CD4-positive, alpha-beta T cell treated with Interleukin-17A for 4 hours (primary cell): Measurements from ENCODE around the gene FPR1.

Experiments
- DNase-seq: peaks from one replicate; pipeline ENCODE4 v3.0.0-alpha.2; 2020; ENCODE audit warnings: mixed read lengths

Gene FPR1

GRCh38 chr19:51735759-51736449, 15.8 kb downstream of the FPR1 start:
- no peak for DNase-seq

GRCh38 chr19:51733742-51734522, 17.7 kb downstream of the FPR1 start:
- no peak for DNase-seq

GRCh38 chr19:51729781-51730180, 21.9 kb downstream of the FPR1 start:
- no peak for DNase-seq

GRCh38 chr19:51727349-51727880, 24.3 kb downstream of the FPR1 start:
- no peak for DNase-seq

- no peak for DNase-seq
These were observed 25.6 kb downstream of the FPR1 start for GRCh38 chr19:51726049-51726448.

GRCh38 chr19:51724543-51724942, 27.1 kb downstream of the FPR1 start:
- no peak for DNase-seq

- DNase-seq: no peak
These were observed 29.2 kb downstream of the FPR1 start for GRCh38 chr19:51722492-51722891.

GRCh38 chr19:51721905-51722304, 29.8 kb downstream of the FPR1 start:
- DNase-seq: no peak

- DNase-seq: no peak
These were observed 32.3 kb downstream of the FPR1 start for GRCh38 chr19:51719251-51719988.

- no peak for DNase-seq
These were observed 34.8 kb downstream of the FPR1 start for GRCh38 chr19:51716925-51717324.

- DNase-seq: no peak
These were observed 35.8 kb downstream of the FPR1 start for GRCh38 chr19:51715850-51716249.

GRCh38 chr19:51714848-51715247, 36.8 kb downstream of the FPR1 start:
- no peak for DNase-seq

GRCh38 chr19:51713319-51714285, 38.1 kb downstream of the FPR1 start:
- DNase-seq: no peak

GRCh38 chr19:51712461-51713081, 39.1 kb downstream of the FPR1 start:
- no peak for DNase-seq

GRCh38 chr19:51711702-51712101, 40.0 kb downstream of the FPR1 start:
- DNase-seq: no peak

- DNase-seq: no peak
These were observed 41.5 kb downstream of the FPR1 start for GRCh38 chr19:51710163-51710562.

- no peak for DNase-seq
These were observed 42.1 kb downstream of the FPR1 start for GRCh38 chr19:51709575-51709974.

- DNase-seq: no peak
These were observed 42.9 kb downstream of the FPR1 start for GRCh38 chr19:51708811-51709210.

GRCh38 chr19:51706885-51707284, 44.8 kb downstream of the FPR1 start:
- DNase-seq: no peak

- no peak for DNase-seq
These were observed 45.4 kb downstream of the FPR1 start for GRCh38 chr19:51706296-51706695.

- no peak for DNase-seq
These were observed 47.1 kb downstream of the FPR1 start for GRCh38 chr19:51704626-51705025.
